Left lung (tissue), 10 donors: ENCODE data around the gene UBE3D. TPM values are rescaled to one million over a fixed set of nuclear protein-coding genes. Genes with fewer than 3 reads are reported as not detected.
"Not testable (repeated sequence)": the region's sequence is repeated elsewhere in the genome, so short reads cannot be mapped to it uniquely, and the experiment has no call there.

Experiments used
- ATAC-seq: fragments of 200-7000 bp; cut with Tn5 transposase; one replicate; pipeline ENCODE4 v1.9.1; 2020; ENCODE audit warnings: moderate library complexity
- DNase-seq, 4 donors: peaks; one replicate each; pipeline ENCODE4 v3.0.0-alpha.2; 2013 to 2020
- H3K27ac ChIP-seq, 2 donors: fragments of 200-600 bp; sonication (generic) in 1 of 2; one replicate each; pipeline versions ENCODE4 v1.5.0 to v1.8.0; 2020 to 2021
- H3K27me3 ChIP-seq, 2 donors: fragments of 200-600 bp; sonication (generic) in 1 of 2; one replicate each; pipeline versions ENCODE4 v1.5.0 to v1.8.0; 2020 to 2021
- H3K36me3 ChIP-seq, 2 donors: fragments of 200-600 bp; sonication (generic) in 1 of 2; one replicate each; pipeline versions ENCODE4 v1.5.0 to v1.8.0; 2020 to 2021
- H3K4me1 ChIP-seq, 2 donors: fragments of 200-600 bp; one replicate each; pipeline ENCODE4 v1.8.0; 2021
- H3K4me3 ChIP-seq, 2 donors: fragments of 200-600 bp; sonication (generic) in 1 of 2; one replicate each; pipeline versions ENCODE4 v1.5.0 to v1.8.0; 2020 to 2021; ENCODE audit warnings: mild to moderate bottlenecking in 1 of 2
- H3K9me3 ChIP-seq, 2 donors: fragments of 200-600 bp; sonication (generic) in 1 of 2; one replicate each; pipeline versions ENCODE4 v1.5.0 to v1.8.0; 2020 to 2021
- CTCF ChIP-seq, 2 donors: fragments of 200-600 bp; sonication (generic) in 1 of 2; IDR thresholded peaks; one replicate each; pipeline versions ENCODE4 v1.5.0 to v1.8.0; 2021; ENCODE audit warnings: antibody characterized with exemption in 2 of 2
- intact Hi-C, 2 donors: fragments of 100-400 bp; cut with DNase I; formaldehyde crosslinking; loops; one replicate each; pipeline versions ENCODE4 v1.11.2 to v1.14.2; 2022
- polyA plus RNA-seq, 6 donors: library from polyadenylated mRNA; unstranded; fragments of 120-200 nt; gene quantifications; one replicate each; pipeline ENCODE4 v1.2.1, GENCODE V29; 2013; ENCODE audit not compliant: insufficient read length in 6 of 6
- total RNA-seq, 2 donors: library from RNA; stranded (reverse); fragmentation: NEBNext Ultra II Directional; extraction: Animal tissue kit (Norgen Biotek cat#: 25700); gene quantifications; one replicate each; pipeline ENCODE4 v1.2.1, GENCODE V29; 2021
- donor health status: DM: no; HTN: yes; CAD: no.
- donor health status: DM: no; HTN: no; CAD: no.

The UBE3D gene
- total and polyA plus RNA-seq, 8 donors = 4.1 to 10.9 (median 8.9) TPM

GRCh38 chr6:82953871-82954270 lies 111.8 kb downstream of the UBE3D start:
- H3K4me3 ChIP-seq = no peak overlapping the region
- DNase-seq = no peak

GRCh38 chr6:82951935-82952334 lies 113.7 kb downstream of the UBE3D start:
- no peak for DNase-seq
- ATAC-seq = peak; percentile 83

More at GRCh38 chr6:82953871-82954270, 111.8 kb downstream of the UBE3D start:
- intact Hi-C loops = no loop called here
- H3K36me3 ChIP-seq = no peaks in the 10 kb centered on the region
- no peaks in the 10 kb centered on the region for H3K27me3 ChIP-seq
- TF ChIP-seq CTCF (IDR thresholded peaks at IDR 0.05) = no peak
- peaks cover 0 to 5% of the 10 kb centered on the region in 2 donors for H3K9me3 ChIP-seq
- ATAC-seq = no peak
- no peaks in the 10 kb centered on the region for H3K4me1 ChIP-seq
- no peak overlapping the region for H3K27ac ChIP-seq

GRCh38 chr6:82951389-82951788 lies 114.3 kb downstream of the UBE3D start:
- Histone ChIP-seq H3K4me3 (no peak overlapping the region), H3K36me3 (no peaks in the 10 kb centered on the region), H3K27me3 (no peaks in the 10 kb centered on the region), H3K4me1 (no peaks in the 10 kb centered on the region), H3K27ac (peak overlapping the region in 1 of 2 donors; percentile 54), H3K9me3 (peaks cover 0 to 5% of the 10 kb centered on the region in 2 donors)
- TF ChIP-seq CTCF (IDR thresholded peaks at IDR 0.05) = no peak
- ATAC-seq = peak; percentile 94
- DNase-seq = no peak
- intact Hi-C loops = no loop called here

More at GRCh38 chr6:82951935-82952334, 113.7 kb downstream of the UBE3D start:
- H3K27ac ChIP-seq = peak overlapping the region in 1 of 2 donors; percentile 54
- H3K36me3 ChIP-seq = no peaks in the 10 kb centered on the region
- no peaks in the 10 kb centered on the region for H3K4me1 ChIP-seq
- H3K9me3 ChIP-seq = peaks cover 0 to 5% of the 10 kb centered on the region in 2 donors
- H3K27me3 ChIP-seq = no peaks in the 10 kb centered on the region
- no peak for TF ChIP-seq CTCF (IDR thresholded peaks at IDR 0.05)
- no peak overlapping the region for H3K4me3 ChIP-seq
- intact Hi-C loops = no loop called here

GRCh38 chr6:82930915-82931314 lies 134.7 kb downstream of the UBE3D start:
- H3K36me3 ChIP-seq, H3K27ac ChIP-seq, H3K27me3 ChIP-seq, intact Hi-C loops, ATAC-seq, H3K4me3 ChIP-seq, DNase-seq, H3K4me1 ChIP-seq: not testable (repeated sequence)
- H3K9me3 ChIP-seq = peaks cover 0 to 37% of the 10 kb centered on the region in 2 donors

- Histone ChIP-seq H3K36me3 (no peaks in the 10 kb centered on the region), H3K4me1 (no peaks in the 10 kb centered on the region), H3K4me3 (no peak overlapping the region), H3K27me3 (no peaks in the 10 kb centered on the region), H3K27ac (no peak overlapping the region), H3K9me3 (peaks cover 0 to 6% of the 10 kb centered on the region in 2 donors)
- no peak for TF ChIP-seq CTCF (IDR thresholded peaks at IDR 0.05)
- DNase-seq = no peak
- intact Hi-C loops = no loop called here
- no peak for ATAC-seq
Measured at GRCh38 chr6:82924799-82925535, 140.7 kb downstream of the UBE3D start.
